ENCODE measurements around the gene FAM8A1.

Gene FAM8A1

DNA sequence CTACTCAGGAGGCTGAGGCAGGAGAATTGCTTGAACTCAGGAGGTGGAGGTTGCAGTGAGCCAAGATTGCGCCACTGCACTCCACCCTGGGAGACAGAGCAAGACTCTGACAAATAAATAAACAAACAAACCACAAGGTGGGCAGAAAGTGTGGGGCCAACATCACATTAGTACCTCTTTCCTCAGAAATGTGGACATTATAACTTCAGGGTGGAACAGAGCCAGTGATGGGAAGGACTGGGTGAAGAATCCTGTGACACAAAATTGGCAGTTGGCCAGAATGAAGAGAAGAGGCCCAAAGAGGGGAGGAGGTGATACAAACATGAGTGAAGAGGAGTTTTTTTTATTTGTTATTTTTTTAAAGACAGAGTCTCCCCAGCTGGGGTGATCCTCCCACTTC is 56.0 kb downstream of the FAM8A1 start:
- Histone ChIP-seq H3K4me3 (ENCODE audit: insufficient read depth, low read length, poor library complexity, severe bottlenecking) (no peak overlapping the region), H3K27me3 (ENCODE audit: low read length) (no peaks in the 10 kb centered on the region), H4K20me1 (ENCODE audit: low read depth, low read length) (peaks cover 38% of the 10 kb centered on the region), H3K4me2 (ENCODE audit: low read depth, low read length, poor library complexity, severe bottlenecking) (no peak overlapping the region), H3K9me2 (replicated peaks; ENCODE audit: insufficient read depth, low read length) (no peaks in the 10 kb centered on the region), H3K79me2 (ENCODE audit: insufficient read depth, low read length) (peaks cover 82% of the 10 kb centered on the region), H3K27ac (ENCODE audit: low read depth, low read length) (no peak overlapping the region), H2AFZ (ENCODE audit: low read depth, low read length, severe bottlenecking) (no peak overlapping the region), H3F3A (ENCODE audit: insufficient read depth) (peaks cover 9% of the 10 kb centered on the region; the same call in 1 of the 2 replicates), H3K36me3 (ENCODE audit: low read length) (peaks cover 72% of the 10 kb centered on the region), H3K9me3 (ENCODE audit: insufficient read depth, low read length) (no peaks in the 10 kb centered on the region), H3K9ac (ENCODE audit: low read length) (no peak overlapping the region)
- TF ChIP-seq EZH2phosphoT487 (conservative IDR thresholded peaks at IDR 0.05; ENCODE audit: low read length) (no peak), CTCF (IDR thresholded peaks at IDR 0.05; ENCODE audit: insufficient read depth, low read length, poor library complexity, severe bottlenecking) (no peak)

DNA sequence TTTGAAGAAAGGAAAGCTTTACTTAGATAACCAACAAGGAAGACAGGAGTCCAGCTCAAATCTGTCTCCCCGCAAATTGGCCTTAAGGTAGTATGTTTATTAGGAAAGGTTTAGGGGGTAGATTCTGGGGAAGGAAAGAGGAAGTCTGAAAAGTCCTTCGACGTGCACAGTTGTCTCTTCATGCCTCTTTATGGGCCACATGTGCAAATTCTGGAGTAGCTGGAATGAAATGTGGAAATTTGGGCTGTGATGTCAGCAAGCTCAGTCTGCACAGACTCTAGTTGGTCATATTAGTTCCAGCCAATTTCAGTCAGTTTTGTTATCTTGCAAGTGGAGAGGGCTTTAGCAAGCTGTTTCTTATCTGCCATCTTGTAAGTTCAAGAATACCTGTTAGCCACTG is 56.5 kb downstream of the FAM8A1 start:
- H3K4me2 ChIP-seq (ENCODE audit: low read depth, low read length, poor library complexity, severe bottlenecking): no peak overlapping the region

More for the DNA sequence above, 56.5 kb downstream of the FAM8A1 start:
- no peak overlapping the region for H3K4me3 ChIP-seq (ENCODE audit: insufficient read depth, low read length, poor library complexity, severe bottlenecking)
- H3K9ac ChIP-seq (ENCODE audit: low read length): no peak overlapping the region
- TF ChIP-seq EZH2phosphoT487 (conservative IDR thresholded peaks at IDR 0.05; ENCODE audit: low read length) (no peak), CTCF (IDR thresholded peaks at IDR 0.05; ENCODE audit: insufficient read depth, low read length, poor library complexity, severe bottlenecking) (no peak)
- H3K79me2 ChIP-seq (ENCODE audit: insufficient read depth, low read length): peaks cover 83% of the 10 kb centered on the region
- H3K9me3 ChIP-seq (ENCODE audit: insufficient read depth, low read length): no peaks in the 10 kb centered on the region
- H3K36me3 ChIP-seq (ENCODE audit: low read length): peaks cover 73% of the 10 kb centered on the region
- no peaks in the 10 kb centered on the region for H3K27me3 ChIP-seq (ENCODE audit: low read length)
- H3F3A ChIP-seq (ENCODE audit: insufficient read depth): peaks cover 4% of the 10 kb centered on the region; the same call in 1 of the 2 replicates
- H3K27ac ChIP-seq (ENCODE audit: low read depth, low read length): no peak overlapping the region
- peaks cover 38% of the 10 kb centered on the region for H4K20me1 ChIP-seq (ENCODE audit: low read depth, low read length)
- H2AFZ ChIP-seq (ENCODE audit: low read depth, low read length, severe bottlenecking): no peak overlapping the region
- H3K9me2 ChIP-seq (replicated peaks; ENCODE audit: insufficient read depth, low read length): no peaks in the 10 kb centered on the region
